Keratinocyte (primary cell): ENCODE results near the gene ZNF763. TPM values are rescaled to one million over a fixed set of nuclear protein-coding genes. Genes with fewer than 3 reads are reported as not detected.

Experiments
- DNase-seq: peaks from one replicate; pipeline ENCODE4 v3.0.0-alpha.2; 2011; ENCODE audit warnings: low read depth, missing footprints, low spot score
- FAIRE-seq: peaks from 2 replicates; lab custom pipeline; 2011; peaks lifted over from hg19 to GRCh38; lab: Jason Lieb, UNC
- H2AFZ ChIP-seq: 2 replicates; pipeline ENCODE4 v1.6.0; 2012; ENCODE audit warnings: low read length, control low read depth, inconsistent platforms; ENCODE audit not compliant: control insufficient read depth
- H3K27ac ChIP-seq: 2 replicates; pipeline ENCODE4 v1.5.1; 2011; ENCODE audit warnings: low read length; ENCODE audit not compliant: control insufficient read depth, insufficient read depth
- H3K27me3 ChIP-seq: 3 replicates; pipeline ENCODE4 v1.6.0; 2011; ENCODE audit warnings: low read length; ENCODE audit not compliant: control insufficient read depth, insufficient read depth; ENCODE audit errors: extremely low read depth
- H3K36me3 ChIP-seq, 2 experiments: 2 replicates in 1 of 2; 3 replicates in 1 of 2; pipeline ENCODE4 v1.5.1; 2011; ENCODE audit warnings: low read length in 2 of 2, mild to moderate bottlenecking in 1 of 2; ENCODE audit not compliant: control insufficient read depth in 2 of 2, insufficient read depth in 2 of 2; ENCODE audit errors: extremely low read depth in 1 of 2
- H3K4me1 ChIP-seq: 3 replicates; pipeline ENCODE4 v1.5.1; 2011; ENCODE audit warnings: low read length; ENCODE audit not compliant: control insufficient read depth, insufficient read depth; ENCODE audit errors: extremely low read depth
- H3K4me2 ChIP-seq: 3 replicates; pipeline ENCODE4 v1.6.0; 2011; ENCODE audit warnings: low read depth, low read length; ENCODE audit not compliant: control insufficient read depth, insufficient read depth; ENCODE audit errors: extremely low read depth
- H3K4me3 ChIP-seq, 3 experiments: fragments of 200-600 bp in 1 of 3; sonication (generic) in 1 of 3; 2 replicates in 2 of 3; 3 replicates in 1 of 3; pipeline ENCODE4 v1.5.1; 2011 to 2016; ENCODE audit warnings: low read length in 3 of 3, mild to moderate bottlenecking in 3 of 3, control low read depth in 2 of 3, inconsistent platforms in 1 of 3, low read depth in 1 of 3, mixed read lengths in 1 of 3, mixed run types in 1 of 3, moderate library complexity in 1 of 3; ENCODE audit not compliant: control insufficient read depth in 2 of 3, insufficient read depth in 2 of 3; ENCODE audit errors: extremely low read depth in 1 of 3
- H3K79me2 ChIP-seq: 2 replicates; pipeline ENCODE4 v1.6.0; 2012; ENCODE audit warnings: low read length; ENCODE audit not compliant: control insufficient read depth, insufficient read depth
- H3K9ac ChIP-seq: 3 replicates; pipeline ENCODE4 v1.6.0; 2011; ENCODE audit warnings: low read length; ENCODE audit not compliant: control insufficient read depth, insufficient read depth; ENCODE audit errors: extremely low read depth
- H3K9me1 ChIP-seq: 3 replicates; pipeline ENCODE4 v1.6.0; 2011; ENCODE audit warnings: low read length; ENCODE audit not compliant: control insufficient read depth, insufficient read depth; ENCODE audit errors: extremely low read depth
- H3K9me3 ChIP-seq: 2 replicates; pipeline ENCODE4 v1.5.1; 2012; ENCODE audit warnings: low read depth, low read length; ENCODE audit not compliant: control insufficient read depth
- H4K20me1 ChIP-seq: 3 replicates; pipeline ENCODE4 v1.6.0; 2011; ENCODE audit warnings: low read length; ENCODE audit not compliant: control insufficient read depth, insufficient read depth; ENCODE audit errors: extremely low read depth
- EZH2 ChIP-seq: IDR thresholded peaks from one replicate; pipeline ENCODE4 v1.6.1; 2012; ENCODE audit warnings: inconsistent platforms, mild to moderate bottlenecking, low read length, moderate library complexity
- dilution Hi-C: fragments of 300-500 bp; cut with MboI; formaldehyde crosslinking; loops from one replicate; pipeline ENCODE4 v1.7.0; 2020; ENCODE audit warnings: low sequenced_read_pairs; ENCODE audit not compliant: extremely low pct_ligation_motif_present
- polyA plus RNA-seq, 5 experiments: library from polyadenylated mRNA; depleted of rRNA in 3 of 5; stranded (reverse) in 3 of 5; stranded (forward) in 1 of 5; unstranded in 1 of 5; fragments of >200 nt; gene quantifications; 1 replicate in 1 of 5; 2 replicates in 3 of 5; 3 replicates in 1 of 5; pipeline versions ENCODE4 v1.2.1 to v1.2.3, GENCODE V29; 2011 to 2012; ENCODE audit warnings: missing spikeins in 2 of 5, low read depth in 1 of 5, low replicate concordance in 1 of 5
- small RNA-seq, 3 experiments: library from RNA; depleted of rRNA; stranded (forward); fragments of <200 nt; gene quantifications; one replicate each; pipeline ENCODE3, GENCODE V24; 2012; ENCODE audit warnings: low read depth in 3 of 3, low replicate concordance in 1 of 3; ENCODE audit not compliant: insufficient read length in 3 of 3
- TF ChIP-seq, protein P1 (sequence below), 3 experiments: IDR thresholded peaks in 1 of 3; conservative IDR thresholded peaks in 1 of 3; optimal IDR thresholded peaks in 1 of 3; 2 replicates in 2 of 3; 3 replicates in 1 of 3; pipeline versions ENCODE3 to v1.5.1; 2011; ENCODE audit warnings: low read length in 3 of 3, mild to moderate bottlenecking in 3 of 3, moderate library complexity in 2 of 3, control low read depth in 1 of 3, inconsistent platforms in 1 of 3; ENCODE audit not compliant: insufficient read depth in 2 of 3; ENCODE audit errors: extremely low read depth in 1 of 3

ZNF763 gene
- polyA plus RNA-seq, 1 donor (not counting 4 experiments of a cell fraction or from before 2014, with no cell fraction given) = 2.3 TPM

DNA sequence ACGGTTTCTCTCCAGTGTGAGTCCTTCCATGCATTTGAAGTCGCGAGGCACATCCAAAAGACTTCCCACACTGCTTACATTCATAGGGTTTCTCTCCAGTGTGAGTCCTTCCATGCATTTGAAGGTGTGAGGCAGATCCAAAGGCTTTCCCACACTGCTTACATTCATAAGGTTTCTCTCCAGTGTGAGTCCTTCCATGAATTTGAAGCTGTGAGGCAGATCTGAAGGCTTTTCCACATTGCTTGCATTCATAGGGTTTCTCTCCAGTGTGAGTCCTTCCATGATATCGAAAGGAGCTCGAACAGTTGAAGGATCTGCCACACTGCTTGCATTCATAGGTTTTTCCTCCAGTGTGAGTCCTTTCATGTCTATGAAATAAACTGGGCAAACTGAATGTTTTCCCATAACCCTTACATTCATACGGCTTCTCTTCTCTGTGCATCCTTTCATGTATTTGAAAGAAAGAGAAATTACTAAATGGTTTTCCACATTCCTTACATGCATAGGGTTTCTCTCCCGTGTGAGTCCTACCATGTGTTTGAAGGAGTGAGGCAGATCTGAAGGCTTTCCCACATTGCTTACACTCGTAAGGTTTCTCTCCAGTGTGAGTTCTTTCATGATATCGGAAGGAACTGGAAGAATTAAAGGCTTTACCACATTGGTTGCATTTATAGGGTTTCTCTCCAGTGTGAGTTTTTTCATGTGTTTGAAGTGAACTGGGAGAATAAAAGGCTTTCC is 50.3 kb downstream of the ZNF763 start:
- DNase-seq (no peak), FAIRE-seq (no peak)
- no peak overlapping the region for H3K27ac ChIP-seq
- no peak for TF ChIP-seq EZH2
- TF ChIP-seq, protein P1, sequence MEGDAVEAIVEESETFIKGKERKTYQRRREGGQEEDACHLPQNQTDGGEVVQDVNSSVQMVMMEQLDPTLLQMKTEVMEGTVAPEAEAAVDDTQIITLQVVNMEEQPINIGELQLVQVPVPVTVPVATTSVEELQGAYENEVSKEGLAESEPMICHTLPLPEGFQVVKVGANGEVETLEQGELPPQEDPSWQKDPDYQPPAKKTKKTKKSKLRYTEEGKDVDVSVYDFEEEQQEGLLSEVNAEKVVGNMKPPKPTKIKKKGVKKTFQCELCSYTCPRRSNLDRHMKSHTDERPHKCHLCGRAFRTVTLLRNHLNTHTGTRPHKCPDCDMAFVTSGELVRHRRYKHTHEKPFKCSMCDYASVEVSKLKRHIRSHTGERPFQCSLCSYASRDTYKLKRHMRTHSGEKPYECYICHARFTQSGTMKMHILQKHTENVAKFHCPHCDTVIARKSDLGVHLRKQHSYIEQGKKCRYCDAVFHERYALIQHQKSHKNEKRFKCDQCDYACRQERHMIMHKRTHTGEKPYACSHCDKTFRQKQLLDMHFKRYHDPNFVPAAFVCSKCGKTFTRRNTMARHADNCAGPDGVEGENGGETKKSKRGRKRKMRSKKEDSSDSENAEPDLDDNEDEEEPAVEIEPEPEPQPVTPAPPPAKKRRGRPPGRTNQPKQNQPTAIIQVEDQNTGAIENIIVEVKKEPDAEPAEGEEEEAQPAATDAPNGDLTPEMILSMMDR (optimal IDR thresholded peaks at IDR 0.05 in 1 of 3, IDR thresholded peaks at IDR 0.05 in 1 of 3, conservative IDR thresholded peaks at IDR 0.05 in 1 of 3; ENCODE audit: extremely low read depth in 1 of 3, insufficient read depth in 2 of 3, low read length in 3 of 3) = no peak
- H3K36me3 ChIP-seq = peaks cover 3 to 27% of the 10 kb centered on the region in 2 experiments
- dilution Hi-C loops = no loop called here
- no peak overlapping the region for H3K9ac ChIP-seq
- no peak overlapping the region for H3K4me3 ChIP-seq
- no peaks in the 10 kb centered on the region for H3K4me1 ChIP-seq
- H3K27me3 ChIP-seq = no peaks in the 10 kb centered on the region
- no peaks in the 10 kb centered on the region for H3K79me2 ChIP-seq
- no peaks in the 10 kb centered on the region for H3K9me1 ChIP-seq
- H3K4me2 ChIP-seq = no peak overlapping the region
- peaks cover 32% of the 10 kb centered on the region for H3K9me3 ChIP-seq
- no peaks in the 10 kb centered on the region for H4K20me1 ChIP-seq
- H2AFZ ChIP-seq = no peak overlapping the region

DNA sequence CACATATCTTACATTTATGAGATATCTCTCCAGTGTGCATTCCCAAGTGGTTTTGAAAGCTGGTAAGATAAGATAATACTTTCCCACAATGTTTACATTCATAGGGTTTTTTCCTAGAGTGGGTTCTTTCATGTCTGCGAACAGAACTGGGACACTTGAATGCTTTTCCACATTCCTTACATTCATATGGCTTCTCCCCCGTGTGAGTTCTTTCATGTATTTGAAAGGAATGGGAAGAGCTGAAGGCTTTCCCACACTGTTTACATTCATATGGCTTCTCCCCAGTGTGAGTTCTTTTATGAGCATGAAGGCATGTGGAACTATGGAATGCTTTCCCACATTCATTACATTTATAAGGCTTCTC is 50.9 kb downstream of the ZNF763 start:
- H3K9me3 ChIP-seq = peaks cover 32% of the 10 kb centered on the region
- TF ChIP-seq, protein P1 (optimal IDR thresholded peaks at IDR 0.05 in 1 of 3, IDR thresholded peaks at IDR 0.05 in 1 of 3, conservative IDR thresholded peaks at IDR 0.05 in 1 of 3; ENCODE audit: extremely low read depth in 1 of 3, insufficient read depth in 2 of 3, low read length in 3 of 3) = no peak
- no peak for TF ChIP-seq EZH2

More for the DNA sequence above, 50.9 kb downstream of the ZNF763 start:
- H2AFZ ChIP-seq = no peak overlapping the region
- no peaks in the 10 kb centered on the region for H3K27me3 ChIP-seq
- DNase-seq = no peak
- H3K9me1 ChIP-seq = no peaks in the 10 kb centered on the region
- H3K9ac ChIP-seq = no peak overlapping the region
- no peaks in the 10 kb centered on the region for H3K79me2 ChIP-seq
- dilution Hi-C loops = no loop called here
- no peak overlapping the region for H3K27ac ChIP-seq
- no peak overlapping the region for H3K4me3 ChIP-seq
- H4K20me1 ChIP-seq = no peaks in the 10 kb centered on the region
- no peaks in the 10 kb centered on the region for H3K4me1 ChIP-seq
- no peak overlapping the region for H3K4me2 ChIP-seq
- H3K36me3 ChIP-seq = peaks cover 3 to 27% of the 10 kb centered on the region in 2 experiments
- FAIRE-seq = no peak

Small RNA genes lying within 50 kb of the gene (small RNA-seq; reads per million reads assigned to genes)
- 0 reads per million in 3 experiments for gene RNA5SP464
- gene RNA5SP465 = 0 reads per million in 3 experiments

Other genes with a start within 250 kb of the ZNF763 start
- gene ZNF823, start 226.1 kb upstream of the ZNF763 start, polyA plus RNA-seq = 3.7 to 6.3 TPM (median 5.6 TPM) in 3 replicates
- gene ZNF441, start 198.0 kb upstream of the ZNF763 start, polyA plus RNA-seq = 1.8 to 3.1 TPM (median 3.1 TPM) in 3 replicates
- gene ZNF491, start 166.5 kb upstream of the ZNF763 start, polyA plus RNA-seq = 0.36 to 1.3 TPM (median 0.76 TPM) in 3 replicates
- gene ZNF440, start 150.8 kb upstream of the ZNF763 start, polyA plus RNA-seq = 4.7 to 10.7 TPM (median 6.6 TPM) in 3 replicates
- gene ZNF439, start 116.3 kb upstream of the ZNF763 start, polyA plus RNA-seq = 0.52 to 0.86 TPM (median 0.71 TPM) in 3 replicates
- gene ZNF69, start 77.3 kb upstream of the ZNF763 start, polyA plus RNA-seq = 0.56 to 0.97 TPM (median 0.84 TPM) in 3 replicates
- gene ZNF700, start 39.9 kb upstream of the ZNF763 start, polyA plus RNA-seq = 3.8 to 8.5 TPM (median 4.9 TPM) in 3 replicates
- gene ZNF433, start 70.6 kb downstream of the ZNF763 start, polyA plus RNA-seq = 3.6 to 4.7 TPM (median 4.5 TPM) in 3 replicates
- gene ZNF878, start 87.9 kb downstream of the ZNF763 start, polyA plus RNA-seq = 0.15 to 0.29 TPM (median 0.24 TPM) in 3 replicates
- gene ZNF844, start 99.7 kb downstream of the ZNF763 start, polyA plus RNA-seq = 0.50 to 1.0 TPM (median 0.88 TPM) in 3 replicates
- 1.6 to 3.4 TPM (median 2.4 TPM) in 3 replicates for gene ZNF20, start 175.3 kb downstream of the ZNF763 start, polyA plus RNA-seq
- 1.9 to 2.5 TPM (median 2.3 TPM) in 3 replicates for gene ZNF625, start 191.7 kb downstream of the ZNF763 start, polyA plus RNA-seq
- gene ZNF136, start 198.1 kb downstream of the ZNF763 start, polyA plus RNA-seq = 2.4 to 3.0 TPM (median 2.9 TPM) in 3 replicates